Measurements from ENCODE around the gene AK6. TPM values are rescaled to one million over a fixed set of nuclear protein-coding genes. Genes with fewer than 3 reads are reported as not detected.
A peak's percentile ranks its signal among the peaks of the same experiment; 100 is the strongest.
"Not testable (repeated sequence)": the region's sequence is repeated elsewhere in the genome, so short reads cannot be mapped to it uniquely, and the experiment has no call there.

Gene AK6
- 15.6 TPM for total RNA-seq

- ATAC-seq, result peak; percentile 98
Measured at GRCh38 chr5:69369340-69370121, at the start of gene AK6, which contains the start of the genes RAD17 and TAF9. Gene AK6, minus strand, starts transcription at chr5:69369520. Its CDS starts 30 bp downstream, at chr5:69369490. Gene RAD17, plus strand, starts transcription at chr5:69369818. Its CDS starts 2,391 bp downstream, at chr5:69372209. Gene TAF9, minus strand, starts transcription at chr5:69369520. Its CDS starts 3,783 bp downstream, at chr5:69365737.

GRCh38 chr5:69418554-69418953 is 49.2 kb upstream of the AK6 start:
- no peak for ATAC-seq

GRCh38 chr5:69416699-69417098 is 47.4 kb upstream of the AK6 start:
- ATAC-seq, result peak; percentile 35

GRCh38 chr5:69416180-69416579 is 46.9 kb upstream of the AK6 start:
- ATAC-seq, result no peak

GRCh38 chr5:69415584-69415958 is 46.3 kb upstream of the AK6 start:
- ATAC-seq, result peak; percentile 25

- ATAC-seq, result peak; percentile 99
Measured at GRCh38 chr5:69414885-69415583, 45.7 kb upstream of the AK6 start, which contains the start of gene MARVELD2. Gene MARVELD2, plus strand, starts transcription at chr5:69415116. Its CDS starts 4,270 bp downstream, at chr5:69419386.

- ATAC-seq, result no peak
Measured at GRCh38 chr5:69404659-69405330, 35.5 kb upstream of the AK6 start.

GRCh38 chr5:69378376-69378775 is 9.1 kb upstream of the AK6 start:
- ATAC-seq, result no peak

- ATAC-seq, result no peak
Measured at GRCh38 chr5:69374911-69375446, 5.7 kb upstream of the AK6 start.

- no peak for ATAC-seq
Measured at GRCh38 chr5:69372394-69372793, 3.1 kb upstream of the AK6 start.

- not testable (repeated sequence) for ATAC-seq
Measured at GRCh38 chr5:69370335-69370734, 1.0 kb upstream of the AK6 start.

GRCh38 chr5:69368458-69369339 is 621 bp downstream of the AK6 start:
- ATAC-seq, result peak; percentile 2

- no peak for ATAC-seq
Measured at GRCh38 chr5:69367697-69368279, 1.5 kb downstream of the AK6 start.

GRCh38 chr5:69364850-69365249 is 4.5 kb downstream of the AK6 start:
- no peak for ATAC-seq

GRCh38 chr5:69364414-69364813 is 4.9 kb downstream of the AK6 start:
- ATAC-seq, result peak; percentile 68

GRCh38 chr5:69360442-69360841 is 8.9 kb downstream of the AK6 start:
- ATAC-seq, result no peak

- ATAC-seq, result no peak
Measured at GRCh38 chr5:69359699-69360098, 9.6 kb downstream of the AK6 start.

GRCh38 chr5:69350664-69351063 is 18.7 kb downstream of the AK6 start:
- ATAC-seq, result no peak

- peak; percentile 80 for ATAC-seq
Measured at GRCh38 chr5:69343083-69343482, 26.2 kb downstream of the AK6 start.

- ATAC-seq, result peak; percentile 36
Measured at GRCh38 chr5:69341520-69342161, 27.7 kb downstream of the AK6 start.

All from esophagus mucosa (tissue), 1 donor.